Astrocyte (in vitro differentiated cells and primary cell): Measurements from ENCODE around the gene ABCF1.

Experiments
- EZH2 ChIP-seq: IDR thresholded peaks from 2 replicates; pipeline ENCODE4 v1.6.1; 2012; ENCODE audit warnings: mild to moderate bottlenecking, low read length, inconsistent platforms; ENCODE audit not compliant: insufficient read depth
- TF ChIP-seq, protein P1 (sequence below): IDR thresholded peaks from 2 replicates; pipeline ENCODE4 v1.5.1; 2011; ENCODE audit warnings: low read depth, mild to moderate bottlenecking, inconsistent platforms, low read length, moderate library complexity; ENCODE audit not compliant: insufficient read depth

DNA sequence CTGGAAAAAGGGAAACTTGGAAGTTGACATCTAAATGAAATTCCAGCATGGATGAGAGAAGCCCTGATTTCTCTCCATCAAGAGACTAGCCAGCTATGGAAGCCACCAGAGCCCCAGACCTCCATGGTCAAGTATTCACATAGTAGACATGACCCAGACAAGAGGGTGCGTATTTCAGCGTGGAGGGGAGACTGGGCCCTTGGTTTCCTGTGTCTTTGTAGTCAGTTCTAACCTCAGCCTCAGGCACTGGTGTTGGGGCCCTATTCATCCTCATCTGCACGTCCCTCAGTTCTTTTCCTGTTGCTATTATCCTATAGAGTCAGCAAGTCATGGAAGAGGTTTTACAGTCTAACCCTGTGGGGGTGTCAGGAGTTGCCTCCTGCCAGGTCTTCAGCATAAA lies 27.4 kb upstream of the ABCF1 start:
- TF ChIP-seq, protein P1, sequence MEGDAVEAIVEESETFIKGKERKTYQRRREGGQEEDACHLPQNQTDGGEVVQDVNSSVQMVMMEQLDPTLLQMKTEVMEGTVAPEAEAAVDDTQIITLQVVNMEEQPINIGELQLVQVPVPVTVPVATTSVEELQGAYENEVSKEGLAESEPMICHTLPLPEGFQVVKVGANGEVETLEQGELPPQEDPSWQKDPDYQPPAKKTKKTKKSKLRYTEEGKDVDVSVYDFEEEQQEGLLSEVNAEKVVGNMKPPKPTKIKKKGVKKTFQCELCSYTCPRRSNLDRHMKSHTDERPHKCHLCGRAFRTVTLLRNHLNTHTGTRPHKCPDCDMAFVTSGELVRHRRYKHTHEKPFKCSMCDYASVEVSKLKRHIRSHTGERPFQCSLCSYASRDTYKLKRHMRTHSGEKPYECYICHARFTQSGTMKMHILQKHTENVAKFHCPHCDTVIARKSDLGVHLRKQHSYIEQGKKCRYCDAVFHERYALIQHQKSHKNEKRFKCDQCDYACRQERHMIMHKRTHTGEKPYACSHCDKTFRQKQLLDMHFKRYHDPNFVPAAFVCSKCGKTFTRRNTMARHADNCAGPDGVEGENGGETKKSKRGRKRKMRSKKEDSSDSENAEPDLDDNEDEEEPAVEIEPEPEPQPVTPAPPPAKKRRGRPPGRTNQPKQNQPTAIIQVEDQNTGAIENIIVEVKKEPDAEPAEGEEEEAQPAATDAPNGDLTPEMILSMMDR: no peak
- no peak for TF ChIP-seq EZH2
